H9 (cell line): ENCODE data around the gene TBX21. TPM values are rescaled to one million over a fixed set of nuclear protein-coding genes. Genes with fewer than 3 reads are reported as not detected.

Source experiments
- DNase-seq: peaks from one replicate; pipeline ENCODE4 v3.0.0-alpha.2; 2017
- H2AFZ ChIP-seq: one replicate; pipeline ENCODE4 v1.6.1; 2013; ENCODE audit warnings: mild to moderate bottlenecking, low read length, control low read depth, moderate library complexity
- H2AK5ac ChIP-seq: 2 replicates; pipeline ENCODE4 v1.6.1; 2013; ENCODE audit warnings: low read length, control low read depth, mixed read lengths; ENCODE audit not compliant: insufficient read length
- H2BK120ac ChIP-seq: one replicate; pipeline ENCODE4 v1.6.1; 2013; ENCODE audit warnings: low read depth, mild to moderate bottlenecking, low read length, control low read depth, inconsistent platforms; ENCODE audit not compliant: poor library complexity, severe bottlenecking
- H2BK12ac ChIP-seq: 2 replicates; pipeline ENCODE4 v1.6.1; 2013; ENCODE audit warnings: low read length, control low read depth, mixed read lengths, low read depth; ENCODE audit not compliant: insufficient read length
- H2BK15ac ChIP-seq: 2 replicates; pipeline ENCODE4 v1.6.1; 2013; ENCODE audit warnings: low read depth, low read length, control low read depth
- H2BK20ac ChIP-seq: one replicate; pipeline ENCODE4 v1.6.1; 2013; ENCODE audit warnings: low read depth, mild to moderate bottlenecking, low read length, control low read depth, inconsistent platforms; ENCODE audit not compliant: poor library complexity, severe bottlenecking
- H2BK5ac ChIP-seq: 2 replicates; pipeline ENCODE4 v1.6.1; 2013; ENCODE audit warnings: low read length, control low read depth, mixed read lengths; ENCODE audit not compliant: insufficient read length
- H3K14ac ChIP-seq: 2 replicates; pipeline ENCODE4 v1.6.1; 2013; ENCODE audit warnings: low read length, control low read depth; ENCODE audit not compliant: insufficient read depth
- H3K18ac ChIP-seq: 2 replicates; pipeline ENCODE4 v1.6.1; 2013; ENCODE audit warnings: low read depth, mild to moderate bottlenecking, mixed read lengths, low read length, control low read depth; ENCODE audit not compliant: insufficient read length
- H3K23ac ChIP-seq: 2 replicates; pipeline ENCODE4 v1.6.1; 2013; ENCODE audit warnings: low read length, control low read depth, mixed read lengths, low read depth; ENCODE audit not compliant: insufficient read length
- H3K23me2 ChIP-seq: 2 replicates; pipeline ENCODE4 v1.6.1; 2013; ENCODE audit warnings: low read depth, mild to moderate bottlenecking, mixed read lengths, low read length, control low read depth; ENCODE audit not compliant: insufficient read length, poor library complexity, severe bottlenecking
- H3K27ac ChIP-seq: 2 replicates; pipeline ENCODE4 v1.5.1; 2013; ENCODE audit warnings: low read length, control low read depth, mixed read lengths, low read depth; ENCODE audit not compliant: insufficient read length
- H3K27me3 ChIP-seq: 2 replicates; pipeline ENCODE4 v1.6.1; 2013; ENCODE audit warnings: low read length, control low read depth, inconsistent platforms; ENCODE audit not compliant: insufficient read depth
- H3K4ac ChIP-seq: 2 replicates; pipeline ENCODE4 v1.6.1; 2013; ENCODE audit warnings: low read depth, mild to moderate bottlenecking, control low read depth, inconsistent platforms, low read length, moderate library complexity
- H3K4me1 ChIP-seq: 2 replicates; pipeline ENCODE4 v1.6.1; 2013; ENCODE audit warnings: low read length, control low read depth, inconsistent platforms; ENCODE audit not compliant: insufficient read depth
- H3K4me2 ChIP-seq: 2 replicates; pipeline ENCODE4 v1.6.1; 2013; ENCODE audit warnings: low read length, control low read depth, mixed read lengths; ENCODE audit not compliant: insufficient read length, insufficient read depth
- H3K56ac ChIP-seq: 2 replicates; pipeline ENCODE4 v1.6.1; 2013; ENCODE audit warnings: low read depth, mild to moderate bottlenecking, mixed read lengths, low read length, control low read depth; ENCODE audit not compliant: insufficient read length
- H3K79me1 ChIP-seq: 2 replicates; pipeline ENCODE4 v1.6.1; 2013; ENCODE audit warnings: low read depth, mild to moderate bottlenecking, moderate library complexity, low read length, control low read depth, inconsistent platforms; ENCODE audit not compliant: insufficient read depth, poor library complexity, severe bottlenecking
- H3K79me2 ChIP-seq: 2 replicates; pipeline ENCODE4 v1.6.1; 2013; ENCODE audit warnings: low read length, control low read depth, inconsistent platforms; ENCODE audit not compliant: insufficient read depth
- H3K9ac ChIP-seq: 2 replicates; pipeline ENCODE4 v1.6.1; 2013; ENCODE audit warnings: low read length, control low read depth, mixed read lengths; ENCODE audit not compliant: insufficient read length; ENCODE audit errors: extremely low read depth
- H3K9me3 ChIP-seq: one replicate; pipeline ENCODE4 v1.6.1; 2013; ENCODE audit warnings: low read depth, low read length, inconsistent platforms; ENCODE audit not compliant: control insufficient read depth
- H3T11ph ChIP-seq: one replicate; pipeline ENCODE4 v1.6.1; 2013; ENCODE audit warnings: mild to moderate bottlenecking, low read length, control low read depth, inconsistent platforms
- H4K20me1 ChIP-seq: one replicate; pipeline ENCODE4 v1.6.1; 2013; ENCODE audit not compliant: control insufficient read depth, insufficient read length, insufficient read depth
- H4K5ac ChIP-seq: 2 replicates; pipeline ENCODE4 v1.6.1; 2013; ENCODE audit warnings: low read depth, mild to moderate bottlenecking, mixed read lengths, low read length, control low read depth; ENCODE audit not compliant: insufficient read length
- H4K8ac ChIP-seq: replicated peaks from 2 replicates; pipeline ENCODE4 v1.6.1; 2013; ENCODE audit warnings: low read length, control low read depth, mixed read lengths, low read depth; ENCODE audit not compliant: insufficient read length
- H4K91ac ChIP-seq: 2 replicates; pipeline ENCODE4 v1.6.1; 2013; ENCODE audit warnings: low read depth, mild to moderate bottlenecking, moderate library complexity, mixed read lengths, low read length, control low read depth; ENCODE audit not compliant: insufficient read length
- H3K27ac Mint-ChIP-seq, 3 experiments: 2 replicates in 2 of 3; 3 replicates in 1 of 3; pipeline ENCODE4 v1.8.0; 2020 to 2021; ENCODE audit warnings: mixed read lengths in 3 of 3, mild to moderate bottlenecking in 1 of 3, moderate library complexity in 1 of 3
- H3K27me3 Mint-ChIP-seq: 2 replicates; pipeline ENCODE4 v1.8.0; 2021; ENCODE audit warnings: low read depth, mild to moderate bottlenecking, moderate library complexity, mixed read lengths
- H3K36me3 Mint-ChIP-seq, 3 experiments: 2 replicates in 2 of 3; 3 replicates in 1 of 3; pipeline ENCODE4 v1.8.0; 2020 to 2021; ENCODE audit warnings: low read depth in 3 of 3, mixed read lengths in 3 of 3; ENCODE audit not compliant: insufficient read depth in 1 of 3
- H3K4me1 Mint-ChIP-seq, 2 experiments: 2 replicates each; pipeline ENCODE4 v1.8.0; 2020; ENCODE audit warnings: mixed read lengths in 2 of 2
- H3K4me3 Mint-ChIP-seq, 2 experiments: 2 replicates in 1 of 2; 3 replicates in 1 of 2; pipeline ENCODE4 v1.8.0; 2020 to 2021; ENCODE audit warnings: mild to moderate bottlenecking in 2 of 2, mixed read lengths in 2 of 2, moderate library complexity in 1 of 2
- H3K9me3 Mint-ChIP-seq, 2 experiments: 2 replicates in 1 of 2; 3 replicates in 1 of 2; pipeline ENCODE4 v1.8.0; 2020; ENCODE audit warnings: mild to moderate bottlenecking in 2 of 2, mixed read lengths in 2 of 2, moderate library complexity in 1 of 2
- WGBS: extraction: QIAGEN DNeasy Blood & Tissue Kit; methylation state at CpG from one replicate; pipeline ENCODE4 v1.1.7; 2013; ENCODE audit warnings: missing lambda C conversion rate, low lambda C conversion rate, mixed read lengths; ENCODE audit not compliant: insufficient read length; ENCODE audit errors: extremely low coverage; 5-methylcytosine and 5-hydroxymethylcytosine counted together
- total RNA-seq: library from RNA; stranded (reverse); gene quantifications from 2 replicates; pipeline ENCODE4 v1.2.1, GENCODE V29; 2021
- TF ChIP-seq, protein P1 (sequence below): fragments of 200-600 bp; sonication (generic); conservative IDR thresholded peaks from 3 replicates; pipeline ENCODE4 v1.8.0; 2021; ENCODE audit warnings: antibody characterized with exemption, mild to moderate bottlenecking

TBX21 gene
- total RNA-seq, 1 experiment from 2014 or later = not detected

DNA sequence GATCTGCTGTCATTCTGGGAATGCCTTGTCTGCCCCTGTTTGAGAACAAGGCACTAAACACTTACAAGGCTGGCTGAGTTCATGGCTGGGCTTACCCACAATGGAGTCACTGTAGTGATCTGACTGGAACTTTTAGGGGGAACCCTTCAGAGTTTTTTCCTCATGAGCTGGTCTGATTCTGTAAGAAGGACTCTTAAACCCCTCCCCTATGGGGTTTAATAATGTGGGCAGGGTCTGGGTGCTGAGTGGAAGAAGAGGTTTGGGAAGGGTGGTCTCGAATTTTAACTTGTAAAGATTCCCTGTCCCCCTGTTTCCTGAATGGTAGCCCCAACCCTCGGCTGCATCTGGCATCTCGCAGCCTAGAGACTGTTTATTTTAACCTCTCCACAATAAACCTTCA, 58.0 kb downstream of the TBX21 start:
- Mint-ChIP-seq H3K27me3 (peaks cover 89% of the 10 kb centered on the region), H3K27ac (no peak overlapping the region), H3K4me1 (peaks cover 2 to 9% of the 10 kb centered on the region in 2 experiments; a peak in 2 of 4 replicates), H3K9me3 (no peaks in the 10 kb centered on the region), H3K36me3 (no peaks in the 10 kb centered on the region), H3K4me3 (peak overlapping the region; percentile 21 to 89; a peak in 2 of 5 replicates)
- Histone ChIP-seq H2BK15ac (no peak overlapping the region), H4K91ac (no peak overlapping the region), H2AK5ac (no peak overlapping the region), H3K23ac (no peak overlapping the region), H2BK120ac (no peak overlapping the region), H3K27me3 (peaks cover 5% of the 10 kb centered on the region; the same call in 1 of the 2 replicates), H4K5ac (no peak overlapping the region), H3K79me2 (no peaks in the 10 kb centered on the region), H3K79me1 (no peaks in the 10 kb centered on the region), H4K8ac (no peak overlapping the region), H3K9ac (no peak overlapping the region), H3K9me3 (no peaks in the 10 kb centered on the region), H3K4ac (no peak overlapping the region), H2BK12ac (no peak overlapping the region), H3K18ac (no peak overlapping the region), H3K23me2 (peaks cover 8% of the 10 kb centered on the region), H4K20me1 (no peaks in the 10 kb centered on the region), H2BK20ac (no peak overlapping the region), H3K14ac (no peak overlapping the region), H2BK5ac (no peak overlapping the region), H3T11ph (no peak overlapping the region), H3K56ac (no peak overlapping the region), H2AFZ (no peak overlapping the region), H3K27ac (no peak overlapping the region), H3K4me2 (no peak overlapping the region), H3K4me1 (no peaks in the 10 kb centered on the region)
- TF ChIP-seq, protein P1, sequence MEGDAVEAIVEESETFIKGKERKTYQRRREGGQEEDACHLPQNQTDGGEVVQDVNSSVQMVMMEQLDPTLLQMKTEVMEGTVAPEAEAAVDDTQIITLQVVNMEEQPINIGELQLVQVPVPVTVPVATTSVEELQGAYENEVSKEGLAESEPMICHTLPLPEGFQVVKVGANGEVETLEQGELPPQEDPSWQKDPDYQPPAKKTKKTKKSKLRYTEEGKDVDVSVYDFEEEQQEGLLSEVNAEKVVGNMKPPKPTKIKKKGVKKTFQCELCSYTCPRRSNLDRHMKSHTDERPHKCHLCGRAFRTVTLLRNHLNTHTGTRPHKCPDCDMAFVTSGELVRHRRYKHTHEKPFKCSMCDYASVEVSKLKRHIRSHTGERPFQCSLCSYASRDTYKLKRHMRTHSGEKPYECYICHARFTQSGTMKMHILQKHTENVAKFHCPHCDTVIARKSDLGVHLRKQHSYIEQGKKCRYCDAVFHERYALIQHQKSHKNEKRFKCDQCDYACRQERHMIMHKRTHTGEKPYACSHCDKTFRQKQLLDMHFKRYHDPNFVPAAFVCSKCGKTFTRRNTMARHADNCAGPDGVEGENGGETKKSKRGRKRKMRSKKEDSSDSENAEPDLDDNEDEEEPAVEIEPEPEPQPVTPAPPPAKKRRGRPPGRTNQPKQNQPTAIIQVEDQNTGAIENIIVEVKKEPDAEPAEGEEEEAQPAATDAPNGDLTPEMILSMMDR = no peak
- WGBS = no CpG with 5 or more reads among the region's 3 CpGs
- no peak for DNase-seq
